KOPT-K1 (cell line): ENCODE results near the gene RGS21.

Source experiments
- H3K27ac ChIP-seq: fragments of 200-600 bp; sonication (generic); 2 replicates; pipeline ENCODE4 v1.5.1; 2016; ENCODE audit warnings: antibody characterized with exemption, mild to moderate bottlenecking, low read depth, low read length; ENCODE audit not compliant: poor library complexity, severe bottlenecking
- H3K36me3 ChIP-seq: fragments of 200-600 bp; sonication (generic); 2 replicates; pipeline ENCODE4 v1.5.1; 2017; ENCODE audit warnings: antibody characterized with exemption, mild to moderate bottlenecking, low read length, moderate library complexity; ENCODE audit not compliant: insufficient read depth
- H3K9me3 ChIP-seq: fragments of 200-600 bp; sonication (generic); 2 replicates; pipeline ENCODE4 v1.5.1; 2017; ENCODE audit warnings: antibody characterized with exemption, low read length, mild to moderate bottlenecking; ENCODE audit not compliant: insufficient read depth, poor library complexity, severe bottlenecking

The RGS21 gene

DNA sequence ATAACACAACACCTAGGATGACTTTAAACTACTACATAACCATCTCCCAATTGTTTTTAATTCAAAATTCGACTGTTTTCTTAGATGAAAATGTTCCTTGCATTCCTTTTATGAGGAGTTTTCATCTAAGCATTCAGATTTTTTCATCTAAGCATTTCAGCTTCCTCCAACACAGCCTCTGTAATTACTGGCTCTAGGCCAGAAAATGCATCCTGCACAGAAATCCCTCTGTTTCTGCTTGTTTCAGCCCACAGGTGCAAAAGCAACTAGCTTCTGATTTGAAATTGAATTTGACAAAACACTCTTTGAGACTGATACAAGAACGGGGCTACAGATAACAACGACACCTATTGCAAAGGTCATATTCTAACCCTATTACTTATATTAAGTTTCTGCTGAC, 90.4 kb downstream of the RGS21 start:
- Histone ChIP-seq H3K36me3 (no peaks in the 10 kb centered on the region), H3K9me3 (no peaks in the 10 kb centered on the region), H3K27ac (no peak overlapping the region)
